ENCODE measurements around the gene SNX24.

GRCh38 chr5:123014689-123015088, 169.3 kb downstream of the SNX24 start:
- TF ChIP-seq CTCF (IDR thresholded peaks at IDR 0.05; ENCODE audit: low read depth, low read length, missing input control) (no peak), NR2F2 (IDR thresholded peaks at IDR 0.05) (no peak), SP1 (IDR thresholded peaks at IDR 0.05) (no peak), YY1 (IDR thresholded peaks at IDR 0.05) (no peak), RAD21 (IDR thresholded peaks at IDR 0.05) (no peak), JUND (IDR thresholded peaks at IDR 0.05) (no peak), RXRA (IDR thresholded peaks at IDR 0.05) (no peak), MAX (IDR thresholded peaks at IDR 0.05) (no peak), TAF1 (conservative IDR thresholded peaks at IDR 0.05) (no peak), REST (IDR thresholded peaks at IDR 0.05) (no peak), FOXA1 (IDR thresholded peaks at IDR 0.05) (no peak)
